H1 (cell line): ENCODE results near the gene MEIS2. TPM values are rescaled to one million over a fixed set of nuclear protein-coding genes. Genes with fewer than 3 reads are reported as not detected.

ENCODE experiments used
- CTCF ChIA-PET: fragments of 300-600 bp; sonication (Branson Sonifier 250); formaldehyde crosslinking; loops from one replicate; lab custom pipeline; 2021; ENCODE audit not compliant: partially characterized antibody; lab: Charles Lee
- POLR2A ChIA-PET: fragments of 300-600 bp; sonication (Branson Sonifier 250); formaldehyde crosslinking; loops from one replicate; lab custom pipeline; 2021; ENCODE audit warnings: inconsistent platforms; ENCODE audit not compliant: partially characterized antibody; lab: Charles Lee
- DNase-seq, 2 experiments: peaks; one replicate each; pipeline versions ENCODE4 v3.0.0 to v3.0.0-alpha.2; 2010 to 2022; ENCODE audit warnings: low spot score in 2 of 2, low read depth in 1 of 2, mixed read lengths in 1 of 2
- FAIRE-seq: peaks from 2 replicates; lab custom pipeline; 2011; peaks lifted over from hg19 to GRCh38; lab: Jason Lieb, UNC
- H2AFZ ChIP-seq: 2 replicates; pipeline ENCODE4 v1.8.1; 2012; ENCODE audit warnings: low read length, inconsistent platforms
- H2AK5ac ChIP-seq: 2 replicates; pipeline ENCODE4 v1.6.1; 2013; ENCODE audit warnings: low read depth, low read length
- H2BK120ac ChIP-seq: replicated peaks from 2 replicates; pipeline ENCODE3; 2013; ENCODE audit warnings: low read depth, low read length, inconsistent platforms
- H2BK12ac ChIP-seq: 2 replicates; pipeline ENCODE4 v1.6.1; 2013; ENCODE audit warnings: low read depth, low read length
- H2BK15ac ChIP-seq: 2 replicates; pipeline ENCODE4 v1.6.1; 2013; ENCODE audit warnings: low read length
- H2BK20ac ChIP-seq: 2 replicates; pipeline ENCODE4 v1.6.1; 2013; ENCODE audit warnings: low read length
- H2BK5ac ChIP-seq: 2 replicates; pipeline ENCODE4 v1.6.1; 2013; ENCODE audit warnings: low read depth, low read length
- H3K14ac ChIP-seq: 2 replicates; pipeline ENCODE4 v1.6.1; 2013; ENCODE audit warnings: inconsistent platforms; ENCODE audit not compliant: insufficient read length
- H3K18ac ChIP-seq: 2 replicates; pipeline ENCODE4 v1.6.1; 2013; ENCODE audit warnings: low read length; ENCODE audit errors: extremely low read depth
- H3K23ac ChIP-seq: 2 replicates; pipeline ENCODE4 v1.6.1; 2013; ENCODE audit warnings: inconsistent platforms; ENCODE audit not compliant: insufficient read length
- H3K23me2 ChIP-seq: 2 replicates; pipeline ENCODE4 v1.6.1; 2013; ENCODE audit warnings: low read depth, low read length
- H3K27ac ChIP-seq: 2 replicates; pipeline ENCODE4 v1.6.1; 2011; ENCODE audit warnings: low read depth, low read length, inconsistent platforms
- H3K27me3 ChIP-seq, 4 experiments: replicated peaks in 1 of 4; 1 replicate in 1 of 4; 2 replicates in 3 of 4; pipeline versions ENCODE4 v1.6.1 to v1.8.1; 2011 to 2013; ENCODE audit warnings: low read length in 3 of 4, mild to moderate bottlenecking in 3 of 4, inconsistent platforms in 2 of 4, mixed read lengths in 2 of 4, moderate library complexity in 1 of 4; ENCODE audit not compliant: control insufficient read depth in 3 of 4, insufficient read depth in 3 of 4; ENCODE audit errors: extremely low read depth in 1 of 4
- H3K36me3 ChIP-seq, 4 experiments: 2 replicates each; pipeline versions ENCODE4 v1.6.1 to v1.8.1; 2011 to 2013; ENCODE audit warnings: mild to moderate bottlenecking in 4 of 4, low read length in 3 of 4, moderate library complexity in 2 of 4, control low read depth in 1 of 4, inconsistent platforms in 1 of 4; ENCODE audit not compliant: insufficient read depth in 4 of 4, control insufficient read depth in 2 of 4
- H3K4ac ChIP-seq: replicated peaks from 2 replicates; pipeline ENCODE3; 2013; ENCODE audit warnings: low read length, low read depth, mixed read lengths, inconsistent platforms; ENCODE audit not compliant: insufficient read length
- H3K4me1 ChIP-seq, 4 experiments: replicated peaks in 1 of 4; 1 replicate in 1 of 4; 2 replicates in 3 of 4; pipeline versions ENCODE4 v1.6.1 to v1.8.1; 2011 to 2013; ENCODE audit warnings: low read length in 3 of 4, inconsistent platforms in 2 of 4, mixed read lengths in 1 of 4; ENCODE audit not compliant: insufficient read depth in 4 of 4, control insufficient read depth in 3 of 4
- H3K4me2 ChIP-seq, 2 experiments: 2 replicates each; pipeline versions ENCODE4 v1.6.1 to v1.8.1; 2011 to 2013; ENCODE audit warnings: low read depth in 2 of 2, low read length in 2 of 2, control low read depth in 1 of 2, inconsistent platforms in 1 of 2, mild to moderate bottlenecking in 1 of 2; ENCODE audit not compliant: insufficient read depth in 1 of 2
- H3K4me3 ChIP-seq, 4 experiments: fragments of 200-600, 300-600 bp in 1 of 4; sonication (generic), shearing (Covaris generic), sonication (Bioruptor Twin) in 1 of 4; 2 replicates each; pipeline versions ENCODE4 v1.5.1 to v1.8.1; 2011 to 2016; ENCODE audit warnings: low read length in 4 of 4, low read depth in 3 of 4, control low read depth in 2 of 4, inconsistent platforms in 2 of 4, mild to moderate bottlenecking in 2 of 4, mixed read lengths in 1 of 4, moderate library complexity in 1 of 4; ENCODE audit not compliant: insufficient read depth in 2 of 4; ENCODE audit errors: extremely low read depth in 1 of 4
- H3K56ac ChIP-seq: replicated peaks from 2 replicates; pipeline ENCODE3; 2013; ENCODE audit warnings: low read depth, mild to moderate bottlenecking, mixed read lengths, low read length, inconsistent platforms; ENCODE audit not compliant: insufficient read length
- H3K79me1 ChIP-seq: 2 replicates; pipeline ENCODE4 v1.6.1; 2013; ENCODE audit warnings: low read depth, low read length, control low read depth
- H3K79me2 ChIP-seq, 2 experiments: 2 replicates each; pipeline versions ENCODE4 v1.6.1 to v1.8.1; 2012 to 2013; ENCODE audit warnings: low read length in 2 of 2, mild to moderate bottlenecking in 2 of 2, inconsistent platforms in 1 of 2; ENCODE audit not compliant: insufficient read depth in 2 of 2, control insufficient read depth in 1 of 2
- H3K9ac ChIP-seq, 4 experiments: replicated peaks in 1 of 4; 1 replicate in 1 of 4; 2 replicates in 3 of 4; pipeline versions ENCODE4 v1.6.1 to v1.8.1; 2011 to 2013; ENCODE audit warnings: low read depth in 3 of 4, low read length in 3 of 4, control low read depth in 2 of 4, mild to moderate bottlenecking in 2 of 4, moderate library complexity in 2 of 4, inconsistent platforms in 1 of 4; ENCODE audit errors: extremely low read depth in 1 of 4
- H3K9me3 ChIP-seq, 2 experiments: 2 replicates each; pipeline versions ENCODE4 v1.6.1 to v1.8.1; 2012 to 2013; ENCODE audit warnings: mild to moderate bottlenecking in 2 of 2, moderate library complexity in 2 of 2, control low read depth in 1 of 2, inconsistent platforms in 1 of 2, low read depth in 1 of 2, low read length in 1 of 2, mixed read lengths in 1 of 2; ENCODE audit not compliant: insufficient read depth in 2 of 2
- H4K20me1 ChIP-seq, 2 experiments: replicated peaks in 1 of 2; 2 replicates each; pipeline versions ENCODE3 to v1.8.1; 2011 to 2013; ENCODE audit warnings: inconsistent platforms in 2 of 2, low read length in 2 of 2, mild to moderate bottlenecking in 1 of 2; ENCODE audit not compliant: insufficient read depth in 2 of 2, control insufficient read depth in 1 of 2
- H4K5ac ChIP-seq: 2 replicates; pipeline ENCODE4 v1.6.1; 2013; ENCODE audit warnings: low read length, low read depth, mixed read lengths, inconsistent platforms; ENCODE audit not compliant: insufficient read length
- H4K8ac ChIP-seq: 2 replicates; pipeline ENCODE4 v1.8.0; 2013; ENCODE audit warnings: mild to moderate bottlenecking, moderate library complexity, low read length, inconsistent platforms; ENCODE audit not compliant: insufficient read depth; ENCODE audit errors: extremely low read depth
- H4K91ac ChIP-seq: replicated peaks from 2 replicates; pipeline ENCODE3; 2013; ENCODE audit warnings: low read length, mixed read lengths, inconsistent platforms; ENCODE audit not compliant: insufficient read length
- CHD1 ChIP-seq: IDR thresholded peaks from 2 replicates; pipeline ENCODE4 v1.6.1; 2012; ENCODE audit warnings: low read depth, low read length, improper control_type of control experiment
- CTCF ChIP-seq, 3 experiments: IDR thresholded peaks; 1 replicate in 2 of 3; 2 replicates in 1 of 3; pipeline versions ENCODE4 v1.5.1 to v1.6.1; 2011; ENCODE audit warnings: low read length in 3 of 3, mild to moderate bottlenecking in 3 of 3, inconsistent platforms in 2 of 3, low read depth in 1 of 3, moderate library complexity in 1 of 3; ENCODE audit not compliant: insufficient read depth in 1 of 3; ENCODE audit errors: control extremely low read depth in 1 of 3
- EP300 ChIP-seq, 2 experiments: IDR thresholded peaks; 1 replicate in 1 of 2; 2 replicates in 1 of 2; pipeline ENCODE4 v1.6.1; 2011 to 2012; ENCODE audit warnings: low read depth in 2 of 2, low read length in 2 of 2, mild to moderate bottlenecking in 2 of 2, borderline replicate concordance in 1 of 2, inconsistent platforms in 1 of 2, moderate library complexity in 1 of 2
- FOSL1 ChIP-seq: IDR thresholded peaks from 2 replicates; pipeline ENCODE4 v1.6.1; 2011; ENCODE audit warnings: mild to moderate bottlenecking, low read depth, low read length, moderate library complexity; ENCODE audit not compliant: insufficient read depth
- GTF2F1 ChIP-seq: IDR thresholded peaks from 2 replicates; pipeline ENCODE4 v1.6.1; 2012; ENCODE audit warnings: low read depth, low read length, improper control_type of control experiment, borderline replicate concordance
- HDAC6 ChIP-seq: IDR thresholded peaks from one replicate; pipeline ENCODE4 v1.7.1; 2012; ENCODE audit warnings: low read depth, mild to moderate bottlenecking, inconsistent platforms, low read length, moderate library complexity
- POLR2A ChIP-seq, 2 experiments: IDR thresholded peaks; 1 replicate in 1 of 2; 2 replicates in 1 of 2; pipeline ENCODE4 v1.6.1; 2011; ENCODE audit warnings: low read depth in 2 of 2, low read length in 2 of 2, mild to moderate bottlenecking in 2 of 2; ENCODE audit errors: control extremely low read depth in 1 of 2
- POU5F1 ChIP-seq: IDR thresholded peaks from 2 replicates; pipeline ENCODE4 v1.6.1; 2011; ENCODE audit warnings: low read depth, mild to moderate bottlenecking, low read length, moderate library complexity
- RAD21 ChIP-seq, 2 experiments: IDR thresholded peaks in 1 of 2; conservative IDR thresholded peaks in 1 of 2; 2 replicates each; pipeline ENCODE4 v1.6.1; 2011; ENCODE audit warnings: low read depth in 2 of 2, low read length in 2 of 2, improper control_type of control experiment in 1 of 2, inconsistent platforms in 1 of 2, mild to moderate bottlenecking in 1 of 2, moderate library complexity in 1 of 2
- SIX5 ChIP-seq: IDR thresholded peaks from 2 replicates; pipeline ENCODE4 v1.6.1; 2011; ENCODE audit warnings: mild to moderate bottlenecking, low read depth, low read length
- SP2 ChIP-seq: IDR thresholded peaks from 2 replicates; pipeline ENCODE4 v1.6.1; 2012; ENCODE audit warnings: mild to moderate bottlenecking, low read length, inconsistent platforms
- SUZ12 ChIP-seq: fragments of 200-600 bp; sonication (generic); IDR thresholded peaks from 2 replicates; pipeline ENCODE4 v1.6.1; 2012; ENCODE audit warnings: mild to moderate bottlenecking, inconsistent platforms, low read length, moderate library complexity, mixed read lengths
- WGBS, 2 experiments: shearing (Covaris generic) in 1 of 2; methylation state at CpG; one replicate each; pipeline versions ENCODE4 v1.1.6 to v1.1.7; 2013 to 2015; ENCODE audit warnings: low lambda C conversion rate in 2 of 2, mixed read lengths in 2 of 2, inconsistent platforms in 1 of 2, low coverage in 1 of 2, missing lambda C conversion rate in 1 of 2; ENCODE audit not compliant: insufficient replicate concordance in 2 of 2, insufficient coverage in 1 of 2, insufficient read length in 1 of 2; ENCODE audit errors: extremely low coverage in 1 of 2, missing lambda C conversion rate in 1 of 2; 5-methylcytosine and 5-hydroxymethylcytosine counted together
- polyA plus RNA-seq, 7 experiments: library from polyadenylated mRNA; depleted of rRNA in 3 of 7; stranded (reverse) in 5 of 7; unstranded in 2 of 7; fragments of >200 nt in 5 of 7; fragments of 200-250 nt in 2 of 7; gene quantifications; 1 replicate in 5 of 7; 2 replicates in 1 of 7; 4 replicates in 1 of 7; pipeline versions ENCODE4 v1.2.1 to v1.2.3, GENCODE V29; 2011 to 2013; ENCODE audit warnings: missing spikeins in 2 of 7, mixed read lengths in 2 of 7
- total RNA-seq: library from RNA; stranded (reverse); fragmentation: NEBNext Ultra II Directional; extraction: Animal tissue kit (Norgen Biotek cat#: 25700); gene quantifications from 2 replicates; pipeline ENCODE4 v1.2.1, GENCODE V29; 2021

MEIS2 gene
- total and polyA plus RNA-seq, 2 of the 8 experiments (the other 6 are each of a cell fraction or from before 2014, with no cell fraction given) = 0.22 to 1.2 TPM

DNA sequence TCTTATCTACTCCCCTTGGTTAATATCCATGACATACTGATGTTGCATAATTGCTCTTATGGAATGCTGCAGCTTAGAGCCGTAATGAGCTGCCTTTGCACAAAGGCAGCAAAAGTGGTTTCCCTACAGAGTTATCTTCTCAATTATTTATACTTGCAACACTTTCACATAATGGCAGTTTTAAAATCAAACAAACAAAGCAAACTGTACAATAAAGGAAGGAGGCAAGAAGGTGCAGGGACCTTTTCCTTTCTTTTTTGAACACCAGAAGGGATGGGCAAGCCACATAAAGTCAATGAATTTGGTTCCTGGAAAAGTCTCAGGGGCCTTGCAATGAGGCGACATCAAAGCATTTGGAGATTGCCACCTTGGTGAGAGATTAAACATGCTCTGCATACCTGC is 188.0 kb downstream of the MEIS2 start:
- Histone ChIP-seq H4K5ac (no peak overlapping the region), H3K4me2 (no peak overlapping the region), H3K36me3 (no peaks in the 10 kb centered on the region), H3K9ac (no peak overlapping the region), H2AK5ac (no peak overlapping the region), H2BK5ac (no peak overlapping the region), H3K9me3 (no peaks in the 10 kb centered on the region), H3K4me1 (peaks cover 0 to 3% (median under 1%) of the 10 kb centered on the region in 4 experiments; a peak in 3 of 7 replicates), H3K14ac (no peak overlapping the region), H3K56ac (no peak overlapping the region), H3K27me3 (no peaks in the 10 kb centered on the region), H3K18ac (no peak overlapping the region), H4K91ac (no peak overlapping the region), H4K8ac (no peak overlapping the region), H2BK15ac (no peak overlapping the region), H2AFZ (no peak overlapping the region), H2BK120ac (no peak overlapping the region), H3K79me2 (no peaks in the 10 kb centered on the region), H3K27ac (no peak overlapping the region), H3K23ac (no peak overlapping the region), H3K4ac (no peak overlapping the region), H2BK12ac (no peak overlapping the region), H3K23me2 (no peaks in the 10 kb centered on the region), H3K4me3 (no peak overlapping the region), H4K20me1 (no peaks in the 10 kb centered on the region), H3K79me1 (no peaks in the 10 kb centered on the region), H2BK20ac (no peak overlapping the region)
- 82% methylated on average over 2 of the region's 2 CpGs; no CpG with 5 or more reads in 1 of the 2 experiments for WGBS, 2 experiments
- DNase-seq (no peak), FAIRE-seq (no peak)
- CTCF ChIA-PET = interaction anchor here (2.0 to 2.2 kb wide), 2 partner anchors 10 to 30 kb away, joined by 4 to 7 read pairs; no protein-coding TSS in a partner anchor
- POLR2A ChIA-PET = no interaction called here
- TF ChIP-seq RAD21 (IDR thresholded peaks at IDR 0.05 in 1 of 2, conservative IDR thresholded peaks at IDR 0.05 in 1 of 2; ENCODE audit: low read depth in 2 of 2, low read length in 2 of 2) (no peak), CTCF (IDR thresholded peaks at IDR 0.05; ENCODE audit: control extremely low read depth in 1 of 3, insufficient read depth in 1 of 3, low read depth in 1 of 3, low read length in 3 of 3) (no peak), HDAC6 (no peak), EP300 (IDR thresholded peaks at IDR 0.05; ENCODE audit: borderline replicate concordance in 1 of 2, low read depth in 2 of 2, low read length in 2 of 2) (no peak), POU5F1 (no peak), SUZ12 (no peak), POLR2A (IDR thresholded peaks at IDR 0.05; ENCODE audit: control extremely low read depth in 1 of 2, low read depth in 2 of 2, low read length in 2 of 2) (no peak), SP2 (no peak), CHD1 (no peak), SIX5 (no peak), FOSL1 (no peak), GTF2F1 (no peak)
